HEK293 (cell line): ENCODE measurements around the gene MOB1B.

Experiments used
- GLI4 ChIP-seq: fragments of 450-650 bp; formaldehyde crosslinking; IDR thresholded peaks from 2 replicates; pipeline ENCODE4 v1.5.1; 2016; ENCODE audit warnings: missing biosample characterization, missing genetic modification characterization
- HOXC10 ChIP-seq: sonication (generic); formaldehyde crosslinking; IDR thresholded peaks from 2 replicates; pipeline ENCODE4 v1.8.1; 2023; ENCODE audit warnings: mild to moderate bottlenecking, missing genetic modification reagents
- SP2 ChIP-seq: fragments of 450-650 bp; formaldehyde crosslinking; IDR thresholded peaks from 2 replicates; pipeline ENCODE4 v1.5.1; 2016; ENCODE audit warnings: missing biosample characterization, missing genetic modification characterization
- TRIM28 ChIP-seq: IDR thresholded peaks from 2 replicates; pipeline ENCODE4 v1.6.1; 2011; ENCODE audit warnings: low read length, control low read depth, borderline replicate concordance
- ZBTB48 ChIP-seq: fragments of 450-650 bp; formaldehyde crosslinking; IDR thresholded peaks from 2 replicates; pipeline ENCODE4 v1.5.1; 2016; ENCODE audit warnings: missing biosample characterization, missing genetic modification characterization
- ZFHX2 ChIP-seq: fragments of 450-650 bp; formaldehyde crosslinking; conservative IDR thresholded peaks from 2 replicates; pipeline ENCODE4 v1.5.1; 2016; ENCODE audit warnings: missing biosample characterization, missing genetic modification characterization
- ZFP69B ChIP-seq: fragments of 450-650 bp; formaldehyde crosslinking; IDR thresholded peaks from 2 replicates; pipeline ENCODE4 v1.5.1; 2016; ENCODE audit warnings: missing biosample characterization, missing genetic modification characterization
- ZNF10 ChIP-seq: fragments of 450-650 bp; formaldehyde crosslinking; IDR thresholded peaks from 2 replicates; pipeline ENCODE4 v1.5.1; 2017; ENCODE audit warnings: missing biosample characterization, missing genetic modification characterization
- ZNF114 ChIP-seq: fragments of 450-650 bp; formaldehyde crosslinking; IDR thresholded peaks from 2 replicates; pipeline ENCODE4 v1.5.0; 2017; ENCODE audit warnings: missing biosample characterization, missing genetic modification characterization
- ZNF133 ChIP-seq: fragments of 450-650 bp; formaldehyde crosslinking; IDR thresholded peaks from 2 replicates; pipeline ENCODE4 v1.5.1; 2016; ENCODE audit warnings: missing biosample characterization, missing genetic modification characterization
- ZNF155 ChIP-seq: fragments of 450-650 bp; formaldehyde crosslinking; IDR thresholded peaks from 2 replicates; pipeline ENCODE4 v1.5.1; 2016; ENCODE audit warnings: missing biosample characterization, missing genetic modification characterization
- ZNF175 ChIP-seq: fragments of 450-650 bp; formaldehyde crosslinking; IDR thresholded peaks from 2 replicates; pipeline ENCODE4 v1.5.1; 2016; ENCODE audit warnings: missing biosample characterization, missing genetic modification characterization
- ZNF202 ChIP-seq: fragments of 450-650 bp; formaldehyde crosslinking; IDR thresholded peaks from 2 replicates; pipeline ENCODE4 v1.5.1; 2016; ENCODE audit warnings: missing biosample characterization, missing genetic modification characterization, borderline replicate concordance
- ZNF341 ChIP-seq: fragments of 450-650 bp; formaldehyde crosslinking; IDR thresholded peaks from 2 replicates; pipeline ENCODE4; 2016; ENCODE audit warnings: low read depth, missing biosample characterization, missing genetic modification characterization
- ZNF350 ChIP-seq: fragments of 450-650 bp; formaldehyde crosslinking; IDR thresholded peaks from 2 replicates; pipeline ENCODE4 v1.5.0; 2017; ENCODE audit warnings: missing biosample characterization, mild to moderate bottlenecking, missing genetic modification characterization
- ZNF354C ChIP-seq: fragments of 450-650 bp; formaldehyde crosslinking; IDR thresholded peaks from 2 replicates; pipeline ENCODE4 v1.5.1; 2016; ENCODE audit warnings: missing biosample characterization, missing genetic modification characterization, low read depth, borderline replicate concordance
- ZNF423 ChIP-seq: fragments of 450-650 bp; formaldehyde crosslinking; IDR thresholded peaks from 2 replicates; pipeline ENCODE4 v1.5.1; 2016; ENCODE audit warnings: missing biosample characterization, missing genetic modification characterization
- ZNF426 ChIP-seq: fragments of 450-650 bp; formaldehyde crosslinking; IDR thresholded peaks from 2 replicates; pipeline ENCODE4 v1.5.1; 2017; ENCODE audit warnings: missing biosample characterization, missing genetic modification characterization, mild to moderate bottlenecking, inconsistent platforms, moderate library complexity
- ZNF521 ChIP-seq: fragments of 450-650 bp; formaldehyde crosslinking; IDR thresholded peaks from 2 replicates; pipeline ENCODE4 v1.5.1; 2017; ENCODE audit warnings: missing biosample characterization, mild to moderate bottlenecking, missing genetic modification characterization
- ZNF621 ChIP-seq: fragments of 450-650 bp; formaldehyde crosslinking; IDR thresholded peaks from 2 replicates; pipeline ENCODE4 v1.5.1; 2017; ENCODE audit warnings: missing biosample characterization, missing genetic modification characterization
- ZNF747 ChIP-seq: fragments of 450-650 bp; formaldehyde crosslinking; IDR thresholded peaks from 2 replicates; pipeline ENCODE4 v1.5.1; 2016; ENCODE audit warnings: missing biosample characterization, missing genetic modification characterization
- ZNF785 ChIP-seq: fragments of 450-650 bp; formaldehyde crosslinking; IDR thresholded peaks from 2 replicates; pipeline ENCODE4 v1.5.1; 2016; ENCODE audit warnings: missing biosample characterization, missing genetic modification characterization
- ZSCAN23 ChIP-seq: fragments of 450-650 bp; formaldehyde crosslinking; IDR thresholded peaks from 2 replicates; pipeline ENCODE4 v1.5.1; 2016; ENCODE audit warnings: missing biosample characterization, missing genetic modification characterization
- TF ChIP-seq, protein P1 (sequence below): fragments of 450-650 bp; formaldehyde crosslinking; IDR thresholded peaks from 2 replicates; pipeline ENCODE4 v1.5.1; 2016; ENCODE audit warnings: missing biosample characterization, missing genetic modification characterization
- TF ChIP-seq, protein P2 (sequence below): sonication (generic); formaldehyde crosslinking; IDR thresholded peaks from 2 replicates; pipeline ENCODE4 v1.8.1; 2022; ENCODE audit warnings: mild to moderate bottlenecking, moderate library complexity, missing genetic modification reagents
- TF ChIP-seq, protein P3 (sequence below): fragments of 450-650 bp; formaldehyde crosslinking; IDR thresholded peaks from 2 replicates; pipeline ENCODE4 v1.5.1; 2016; ENCODE audit warnings: missing biosample characterization, missing genetic modification characterization
- TF ChIP-seq, protein P4 (sequence below): fragments of 450-650 bp; formaldehyde crosslinking; IDR thresholded peaks from 2 replicates; pipeline ENCODE4 v1.5.1; 2017; ENCODE audit warnings: missing biosample characterization, missing genetic modification characterization
- TF ChIP-seq, protein P5 (sequence below): fragments of 450-650 bp; formaldehyde crosslinking; IDR thresholded peaks from 2 replicates; pipeline ENCODE4 v1.5.1; 2016; ENCODE audit warnings: missing biosample characterization, missing genetic modification characterization, low read depth
- TF ChIP-seq, protein P6 (sequence below): fragments of 450-650 bp; formaldehyde crosslinking; IDR thresholded peaks from 2 replicates; pipeline ENCODE4 v1.5.1; 2016; ENCODE audit warnings: missing biosample characterization, missing genetic modification characterization

The MOB1B gene

DNA sequence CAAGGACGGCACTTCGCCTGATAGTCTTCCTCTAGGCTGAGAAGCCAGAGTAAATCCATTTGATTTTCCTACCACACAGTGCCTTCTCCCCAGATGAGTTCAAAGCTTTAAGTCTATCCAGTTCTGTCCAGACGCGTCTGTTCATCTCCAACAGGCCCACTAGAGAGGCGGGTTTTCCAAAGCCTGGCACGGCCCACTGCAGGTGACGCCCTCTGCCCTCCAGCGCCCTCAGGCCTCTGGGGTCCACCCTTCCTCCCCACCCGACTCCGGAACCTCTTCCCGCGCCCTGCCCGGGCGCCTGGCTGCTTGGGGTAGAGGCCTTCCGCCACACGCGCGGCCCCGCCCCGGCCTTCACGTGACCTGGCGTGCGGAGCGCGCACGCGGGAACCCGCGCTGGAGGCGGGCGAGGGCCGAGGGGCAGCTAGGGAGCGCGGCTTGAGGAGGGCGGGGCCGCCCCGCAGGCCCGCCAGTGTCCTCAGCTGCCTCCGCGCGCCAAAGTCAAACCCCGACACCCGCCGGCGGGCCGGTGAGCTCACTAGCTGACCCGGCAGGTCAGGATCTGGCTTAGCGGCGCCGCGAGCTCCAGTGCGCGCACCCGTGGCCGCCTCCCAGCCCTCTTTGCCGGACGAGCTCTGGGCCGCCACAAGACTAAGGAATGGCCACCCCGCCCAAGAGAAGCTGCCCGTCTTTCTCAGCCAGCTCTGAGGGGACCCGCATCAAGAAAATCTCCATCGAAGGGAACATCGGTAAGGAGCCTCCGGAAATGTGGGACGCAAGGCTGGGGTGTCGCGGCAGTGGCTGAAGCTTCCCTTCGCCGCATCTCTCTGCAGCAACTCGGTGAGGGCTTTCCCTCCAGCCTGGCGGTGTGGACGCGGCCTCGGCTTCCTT is 91.3 kb downstream of the MOB1B start, which contains the start of gene DCK (continued):
- TF ChIP-seq ZNF350 (tag by site-specific recombination) (no peak), ZNF175 (no peak), SP2 (tag by site-specific recombination) (peak; percentile 77), ZNF133 (tag by site-specific recombination) (no peak), ZBTB48 (no peak; the same call in 1 of the 2 replicates), ZNF423 (no peak), ZNF155 (tag by site-specific recombination) (no peak), ZNF202 (no peak), ZNF114 (tag by site-specific recombination) (no peak), ZNF747 (tag by site-specific recombination) (no peak), ZFP69B (tag by site-specific recombination) (peak; percentile 86), ZNF785 (tag by site-specific recombination) (no peak), ZNF354C (tag by site-specific recombination) (no peak), ZSCAN23 (no peak), GLI4 (0 out of 2 replicates have a peak, but pooled peaks have one; percentile 13), ZNF341 (tag by site-specific recombination) (no peak), HOXC10 (CRISPR knock-in tag) (no peak; the same call in 1 of the 2 replicates), TRIM28 (no peak), ZNF10 (no peak; the same call in 1 of the 2 replicates), ZNF426 (tag by site-specific recombination) (no peak), ZFHX2 (tag by site-specific recombination) (peak; percentile 38; the same call in 1 of the 2 replicates), ZNF621 (tag by site-specific recombination) (no peak), ZNF521 (tag by site-specific recombination) (no peak)
- TF ChIP-seq, protein P1, sequence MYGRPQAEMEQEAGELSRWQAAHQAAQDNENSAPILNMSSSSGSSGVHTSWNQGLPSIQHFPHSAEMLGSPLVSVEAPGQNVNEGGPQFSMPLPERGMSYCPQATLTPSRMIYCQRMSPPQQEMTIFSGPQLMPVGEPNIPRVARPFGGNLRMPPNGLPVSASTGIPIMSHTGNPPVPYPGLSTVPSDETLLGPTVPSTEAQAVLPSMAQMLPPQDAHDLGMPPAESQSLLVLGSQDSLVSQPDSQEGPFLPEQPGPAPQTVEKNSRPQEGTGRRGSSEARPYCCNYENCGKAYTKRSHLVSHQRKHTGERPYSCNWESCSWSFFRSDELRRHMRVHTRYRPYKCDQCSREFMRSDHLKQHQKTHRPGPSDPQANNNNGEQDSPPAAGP (tag by site-specific recombination): no peak
- TF ChIP-seq, protein P2, sequence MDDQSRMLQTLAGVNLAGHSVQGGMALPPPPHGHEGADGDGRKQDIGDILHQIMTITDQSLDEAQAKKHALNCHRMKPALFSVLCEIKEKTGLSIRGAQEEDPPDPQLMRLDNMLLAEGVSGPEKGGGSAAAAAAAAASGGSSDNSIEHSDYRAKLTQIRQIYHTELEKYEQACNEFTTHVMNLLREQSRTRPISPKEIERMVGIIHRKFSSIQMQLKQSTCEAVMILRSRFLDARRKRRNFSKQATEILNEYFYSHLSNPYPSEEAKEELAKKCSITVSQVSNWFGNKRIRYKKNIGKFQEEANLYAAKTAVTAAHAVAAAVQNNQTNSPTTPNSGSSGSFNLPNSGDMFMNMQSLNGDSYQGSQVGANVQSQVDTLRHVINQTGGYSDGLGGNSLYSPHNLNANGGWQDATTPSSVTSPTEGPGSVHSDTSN (CRISPR knock-in tag): peak; percentile 52; the same call in 1 of the 2 replicates
- TF ChIP-seq, protein P3, sequence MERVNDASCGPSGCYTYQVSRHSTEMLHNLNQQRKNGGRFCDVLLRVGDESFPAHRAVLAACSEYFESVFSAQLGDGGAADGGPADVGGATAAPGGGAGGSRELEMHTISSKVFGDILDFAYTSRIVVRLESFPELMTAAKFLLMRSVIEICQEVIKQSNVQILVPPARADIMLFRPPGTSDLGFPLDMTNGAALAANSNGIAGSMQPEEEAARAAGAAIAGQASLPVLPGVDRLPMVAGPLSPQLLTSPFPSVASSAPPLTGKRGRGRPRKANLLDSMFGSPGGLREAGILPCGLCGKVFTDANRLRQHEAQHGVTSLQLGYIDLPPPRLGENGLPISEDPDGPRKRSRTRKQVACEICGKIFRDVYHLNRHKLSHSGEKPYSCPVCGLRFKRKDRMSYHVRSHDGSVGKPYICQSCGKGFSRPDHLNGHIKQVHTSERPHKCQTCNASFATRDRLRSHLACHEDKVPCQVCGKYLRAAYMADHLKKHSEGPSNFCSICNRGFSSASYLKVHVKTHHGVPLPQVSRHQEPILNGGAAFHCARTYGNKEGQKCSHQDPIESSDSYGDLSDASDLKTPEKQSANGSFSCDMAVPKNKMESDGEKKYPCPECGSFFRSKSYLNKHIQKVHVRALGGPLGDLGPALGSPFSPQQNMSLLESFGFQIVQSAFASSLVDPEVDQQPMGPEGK (tag by site-specific recombination): peak; percentile 38; the same call in 1 of the 2 replicates
- TF ChIP-seq, protein P4, sequence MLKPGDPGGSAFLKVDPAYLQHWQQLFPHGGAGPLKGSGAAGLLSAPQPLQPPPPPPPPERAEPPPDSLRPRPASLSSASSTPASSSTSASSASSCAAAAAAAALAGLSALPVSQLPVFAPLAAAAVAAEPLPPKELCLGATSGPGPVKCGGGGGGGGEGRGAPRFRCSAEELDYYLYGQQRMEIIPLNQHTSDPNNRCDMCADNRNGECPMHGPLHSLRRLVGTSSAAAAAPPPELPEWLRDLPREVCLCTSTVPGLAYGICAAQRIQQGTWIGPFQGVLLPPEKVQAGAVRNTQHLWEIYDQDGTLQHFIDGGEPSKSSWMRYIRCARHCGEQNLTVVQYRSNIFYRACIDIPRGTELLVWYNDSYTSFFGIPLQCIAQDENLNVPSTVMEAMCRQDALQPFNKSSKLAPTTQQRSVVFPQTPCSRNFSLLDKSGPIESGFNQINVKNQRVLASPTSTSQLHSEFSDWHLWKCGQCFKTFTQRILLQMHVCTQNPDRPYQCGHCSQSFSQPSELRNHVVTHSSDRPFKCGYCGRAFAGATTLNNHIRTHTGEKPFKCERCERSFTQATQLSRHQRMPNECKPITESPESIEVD (tag by site-specific recombination): no peak
- TF ChIP-seq, protein P5, sequence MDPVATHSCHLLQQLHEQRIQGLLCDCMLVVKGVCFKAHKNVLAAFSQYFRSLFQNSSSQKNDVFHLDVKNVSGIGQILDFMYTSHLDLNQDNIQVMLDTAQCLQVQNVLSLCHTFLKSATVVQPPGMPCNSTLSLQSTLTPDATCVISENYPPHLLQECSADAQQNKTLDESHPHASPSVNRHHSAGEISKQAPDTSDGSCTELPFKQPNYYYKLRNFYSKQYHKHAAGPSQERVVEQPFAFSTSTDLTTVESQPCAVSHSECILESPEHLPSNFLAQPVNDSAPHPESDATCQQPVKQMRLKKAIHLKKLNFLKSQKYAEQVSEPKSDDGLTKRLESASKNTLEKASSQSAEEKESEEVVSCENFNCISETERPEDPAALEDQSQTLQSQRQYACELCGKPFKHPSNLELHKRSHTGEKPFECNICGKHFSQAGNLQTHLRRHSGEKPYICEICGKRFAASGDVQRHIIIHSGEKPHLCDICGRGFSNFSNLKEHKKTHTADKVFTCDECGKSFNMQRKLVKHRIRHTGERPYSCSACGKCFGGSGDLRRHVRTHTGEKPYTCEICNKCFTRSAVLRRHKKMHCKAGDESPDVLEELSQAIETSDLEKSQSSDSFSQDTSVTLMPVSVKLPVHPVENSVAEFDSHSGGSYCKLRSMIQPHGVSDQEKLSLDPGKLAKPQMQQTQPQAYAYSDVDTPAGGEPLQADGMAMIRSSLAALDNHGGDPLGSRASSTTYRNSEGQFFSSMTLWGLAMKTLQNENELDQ: no peak
- TF ChIP-seq, protein P6, sequence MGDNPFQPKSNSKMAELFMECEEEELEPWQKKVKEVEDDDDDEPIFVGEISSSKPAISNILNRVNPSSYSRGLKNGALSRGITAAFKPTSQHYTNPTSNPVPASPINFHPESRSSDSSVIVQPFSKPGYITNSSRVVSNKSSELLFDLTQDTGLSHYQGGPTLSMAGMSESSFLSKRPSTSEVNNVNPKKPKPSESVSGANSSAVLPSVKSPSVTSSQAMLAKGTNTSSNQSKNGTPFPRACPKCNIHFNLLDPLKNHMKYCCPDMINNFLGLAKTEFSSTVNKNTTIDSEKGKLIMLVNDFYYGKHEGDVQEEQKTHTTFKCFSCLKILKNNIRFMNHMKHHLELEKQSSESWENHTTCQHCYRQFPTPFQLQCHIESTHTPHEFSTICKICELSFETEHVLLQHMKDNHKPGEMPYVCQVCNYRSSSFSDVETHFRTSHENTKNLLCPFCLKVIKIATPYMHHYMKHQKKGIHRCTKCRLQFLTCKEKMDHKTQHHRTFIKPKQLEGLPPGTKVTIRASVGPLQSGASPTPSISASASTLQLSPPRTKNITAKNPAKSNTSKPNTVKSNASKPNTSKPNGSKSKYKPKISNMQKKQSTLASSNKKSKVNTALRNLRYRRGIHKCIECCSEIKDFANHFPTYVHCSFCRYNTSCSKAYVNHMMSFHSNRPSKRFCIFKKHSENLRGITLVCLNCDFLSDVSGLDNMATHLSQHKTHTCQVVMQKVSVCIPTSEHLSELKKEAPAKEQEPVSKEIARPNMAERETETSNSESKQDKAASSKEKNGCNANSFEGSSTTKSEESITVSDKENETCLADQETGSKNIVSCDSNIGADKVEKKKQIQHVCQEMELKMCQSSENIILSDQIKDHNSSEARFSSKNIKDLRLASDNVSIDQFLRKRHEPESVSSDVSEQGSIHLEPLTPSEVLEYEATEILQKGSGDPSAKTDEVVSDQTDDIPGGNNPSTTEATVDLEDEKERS: no peak
